Measurements from ENCODE around the gene BEND6. TPM values are rescaled to one million over a fixed set of nuclear protein-coding genes. Genes with fewer than 3 reads are reported as not detected.
"Not testable (repeated sequence)": the region's sequence is repeated elsewhere in the genome, so short reads cannot be mapped to it uniquely, and the experiment has no call there.

Gene BEND6
- total RNA-seq, 1 donor from 2014 or later: 1.2 TPM

DNA sequence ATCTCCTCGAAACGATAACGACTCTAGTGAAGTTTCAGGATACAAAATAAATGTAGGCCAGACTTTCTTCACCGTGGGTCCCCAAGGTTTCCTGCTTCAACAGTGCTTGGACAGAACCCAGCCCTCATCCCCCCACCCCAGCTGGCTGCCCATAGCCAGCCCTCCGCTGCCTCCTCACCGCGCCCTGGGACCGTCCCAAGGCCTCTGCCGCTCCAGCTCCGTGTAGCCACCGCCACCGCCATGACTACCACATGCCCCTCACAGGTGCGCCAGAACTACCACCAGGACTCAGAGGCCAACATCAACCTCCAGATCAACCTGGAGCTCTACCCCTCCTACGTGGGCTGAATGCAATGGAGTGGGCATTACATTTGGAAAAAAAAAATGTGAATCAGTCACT, 49.4 kb downstream of the BEND6 start:
- Mint-ChIP-seq H3K4me1 (ENCODE audit: low read depth, unreplicated experiment) (no peaks in the 10 kb centered on the region), H3K27ac (ENCODE audit: unreplicated experiment) (no peak overlapping the region), H3K36me3 (ENCODE audit: unreplicated experiment) (no peaks in the 10 kb centered on the region), H3K27me3 (ENCODE audit: unreplicated experiment) (no peaks in the 10 kb centered on the region), H3K4me3 (ENCODE audit: unreplicated experiment) (no peak overlapping the region), H3K9me3 (ENCODE audit: unreplicated experiment) (peaks cover 2% of the 10 kb centered on the region)
- TF ChIP-seq, protein P1, sequence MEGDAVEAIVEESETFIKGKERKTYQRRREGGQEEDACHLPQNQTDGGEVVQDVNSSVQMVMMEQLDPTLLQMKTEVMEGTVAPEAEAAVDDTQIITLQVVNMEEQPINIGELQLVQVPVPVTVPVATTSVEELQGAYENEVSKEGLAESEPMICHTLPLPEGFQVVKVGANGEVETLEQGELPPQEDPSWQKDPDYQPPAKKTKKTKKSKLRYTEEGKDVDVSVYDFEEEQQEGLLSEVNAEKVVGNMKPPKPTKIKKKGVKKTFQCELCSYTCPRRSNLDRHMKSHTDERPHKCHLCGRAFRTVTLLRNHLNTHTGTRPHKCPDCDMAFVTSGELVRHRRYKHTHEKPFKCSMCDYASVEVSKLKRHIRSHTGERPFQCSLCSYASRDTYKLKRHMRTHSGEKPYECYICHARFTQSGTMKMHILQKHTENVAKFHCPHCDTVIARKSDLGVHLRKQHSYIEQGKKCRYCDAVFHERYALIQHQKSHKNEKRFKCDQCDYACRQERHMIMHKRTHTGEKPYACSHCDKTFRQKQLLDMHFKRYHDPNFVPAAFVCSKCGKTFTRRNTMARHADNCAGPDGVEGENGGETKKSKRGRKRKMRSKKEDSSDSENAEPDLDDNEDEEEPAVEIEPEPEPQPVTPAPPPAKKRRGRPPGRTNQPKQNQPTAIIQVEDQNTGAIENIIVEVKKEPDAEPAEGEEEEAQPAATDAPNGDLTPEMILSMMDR (IDR thresholded peaks at IDR 0.05; ENCODE audit: partially characterized antibody, unreplicated experiment): no peak
- DNase-seq: no peak

DNA sequence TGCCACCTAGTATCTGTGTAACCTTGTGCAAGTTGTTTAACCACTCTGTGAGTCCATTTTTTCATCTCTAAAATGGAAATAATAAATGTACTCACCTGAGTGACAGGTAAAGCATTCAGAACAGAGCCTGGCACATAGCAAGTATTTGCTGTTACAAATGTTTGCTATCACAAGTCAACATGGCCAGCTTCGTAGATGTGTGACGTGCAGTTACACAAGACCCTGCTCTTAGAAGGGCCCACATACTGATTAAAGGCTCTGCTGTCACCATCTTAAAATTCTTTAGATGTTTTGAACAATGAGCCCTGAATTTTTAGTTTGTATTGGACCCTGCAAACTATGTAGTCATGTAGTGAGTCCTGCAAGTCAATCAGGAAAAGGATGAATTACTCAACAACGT, 51.2 kb downstream of the BEND6 start:
- DNase-seq: no peak
- H3K27me3 Mint-ChIP-seq (ENCODE audit: unreplicated experiment): no peaks in the 10 kb centered on the region
- no peaks in the 10 kb centered on the region for H3K36me3 Mint-ChIP-seq (ENCODE audit: unreplicated experiment)
- no peaks in the 10 kb centered on the region for H3K9me3 Mint-ChIP-seq (ENCODE audit: unreplicated experiment)
- no peak overlapping the region for H3K4me3 Mint-ChIP-seq (ENCODE audit: unreplicated experiment)
- no peak overlapping the region for H3K27ac Mint-ChIP-seq (ENCODE audit: unreplicated experiment)
- TF ChIP-seq, protein P1 (IDR thresholded peaks at IDR 0.05; ENCODE audit: partially characterized antibody, unreplicated experiment): no peak
- no peaks in the 10 kb centered on the region for H3K4me1 Mint-ChIP-seq (ENCODE audit: low read depth, unreplicated experiment)

DNA sequence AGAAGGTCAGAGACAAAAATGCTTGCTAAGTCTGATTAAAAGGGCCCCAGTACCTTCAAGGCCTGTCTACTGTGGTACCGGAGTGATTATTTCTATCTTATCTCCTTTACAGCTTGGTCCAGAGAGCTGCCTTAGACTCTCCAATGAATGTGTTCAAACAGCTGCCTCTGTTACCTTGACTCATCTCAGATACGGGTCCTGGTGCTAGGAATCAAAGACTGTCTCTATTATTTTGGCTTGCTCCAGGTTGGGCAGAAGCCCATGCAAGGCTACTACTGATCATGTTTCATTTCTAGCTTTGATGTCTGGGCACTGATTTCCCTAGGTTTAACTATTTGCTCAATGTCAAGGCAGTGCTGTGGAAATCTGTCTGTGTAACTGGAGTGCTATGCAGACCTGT, 53.2 kb downstream of the BEND6 start:
- not testable (repeated sequence) for H3K27me3 Mint-ChIP-seq (ENCODE audit: unreplicated experiment); H3K36me3 Mint-ChIP-seq (ENCODE audit: unreplicated experiment); H3K4me3 Mint-ChIP-seq (ENCODE audit: unreplicated experiment); H3K4me1 Mint-ChIP-seq (ENCODE audit: low read depth, unreplicated experiment); DNase-seq; H3K9me3 Mint-ChIP-seq (ENCODE audit: unreplicated experiment); H3K27ac Mint-ChIP-seq (ENCODE audit: unreplicated experiment)

DNA sequence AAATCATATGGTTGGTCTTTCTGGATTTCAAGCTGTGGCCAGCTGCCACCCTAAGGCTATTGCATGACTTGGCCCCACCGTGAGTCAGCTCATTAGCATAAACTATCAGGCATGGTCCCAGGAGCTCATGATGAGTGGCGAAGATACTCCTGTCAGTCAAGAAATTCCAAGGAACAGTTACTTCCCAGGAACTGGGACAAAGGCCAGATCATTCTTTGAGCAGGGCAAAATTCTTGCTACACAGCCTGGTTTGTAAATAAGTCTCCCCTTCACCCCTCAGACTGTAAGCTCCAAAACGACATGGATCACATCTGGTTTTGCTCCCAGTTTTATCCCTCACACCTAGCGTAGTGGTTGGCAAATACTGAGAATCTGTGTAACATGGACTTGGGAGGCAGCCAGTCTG, 58.6 kb downstream of the BEND6 start:
- TF ChIP-seq, protein P1 (IDR thresholded peaks at IDR 0.05; ENCODE audit: partially characterized antibody, unreplicated experiment): no peak
- Mint-ChIP-seq H3K4me3 (ENCODE audit: unreplicated experiment) (no peak overlapping the region), H3K9me3 (ENCODE audit: unreplicated experiment) (peaks cover 2% of the 10 kb centered on the region), H3K27ac (ENCODE audit: unreplicated experiment) (no peak overlapping the region), H3K4me1 (ENCODE audit: low read depth, unreplicated experiment) (peaks cover 5% of the 10 kb centered on the region), H3K36me3 (ENCODE audit: unreplicated experiment) (no peaks in the 10 kb centered on the region), H3K27me3 (ENCODE audit: unreplicated experiment) (no peaks in the 10 kb centered on the region)
- peak; percentile 27 for DNase-seq

DNA sequence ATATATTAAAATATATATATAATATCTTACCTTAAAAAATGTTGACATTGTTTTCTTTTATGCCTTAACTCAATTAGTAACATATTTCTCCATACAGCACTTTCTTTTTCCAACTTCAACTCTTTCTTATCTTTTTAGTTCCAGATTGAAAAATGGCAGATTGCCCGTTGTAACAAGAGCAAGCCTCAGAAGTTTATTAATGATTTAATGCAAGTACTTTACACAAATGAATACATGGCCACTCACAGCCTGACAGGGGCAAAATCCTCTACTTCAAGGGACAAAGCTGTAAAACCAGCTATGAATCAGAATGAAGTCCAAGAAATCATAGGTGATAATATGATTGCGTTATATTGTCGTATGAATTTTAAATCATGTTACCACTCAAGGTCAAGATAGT, 62.2 kb downstream of the BEND6 start:
- no peaks in the 10 kb centered on the region for H3K36me3 Mint-ChIP-seq (ENCODE audit: unreplicated experiment)
- no peak overlapping the region for H3K4me3 Mint-ChIP-seq (ENCODE audit: unreplicated experiment)
- no peaks in the 10 kb centered on the region for H3K27me3 Mint-ChIP-seq (ENCODE audit: unreplicated experiment)

More for the DNA sequence above, 62.2 kb downstream of the BEND6 start:
- H3K27ac Mint-ChIP-seq (ENCODE audit: unreplicated experiment): no peak overlapping the region
- peaks cover 5% of the 10 kb centered on the region for H3K4me1 Mint-ChIP-seq (ENCODE audit: low read depth, unreplicated experiment)
- DNase-seq: no peak
- peaks cover 2% of the 10 kb centered on the region for H3K9me3 Mint-ChIP-seq (ENCODE audit: unreplicated experiment)
- TF ChIP-seq, protein P1 (IDR thresholded peaks at IDR 0.05; ENCODE audit: partially characterized antibody, unreplicated experiment): no peak
